ENCODE measurements around the gene SLC45A3.

Gene SLC45A3

GRCh38 chr1:205629751-205630150 is 50.6 kb downstream of the SLC45A3 start:
- no peaks in the 10 kb centered on the region for H3K36me3 ChIP-seq (ENCODE audit: control insufficient read depth, insufficient read depth, low read length)
- 93 to 95% methylated on average over 5 of the region's 6 CpGs for WGBS, 2 experiments
- H3K9me3 ChIP-seq (ENCODE audit: control insufficient read depth, low read length) = no peaks in the 10 kb centered on the region
- H3K27ac ChIP-seq (ENCODE audit: insufficient read depth, low read depth, low read length, poor library complexity, severe bottlenecking) = no peak overlapping the region
- peaks cover 3% of the 10 kb centered on the region for H3K4me1 ChIP-seq (ENCODE audit: control insufficient read depth, insufficient read depth, low read length)
- no peaks in the 10 kb centered on the region for H3K27me3 ChIP-seq (ENCODE audit: control insufficient read depth, insufficient read depth, low read length, poor library complexity, severe bottlenecking)
- H3K4me3 ChIP-seq (ENCODE audit: insufficient read depth, low read depth, low read length) = peak overlapping the region; percentile 67

DNA sequence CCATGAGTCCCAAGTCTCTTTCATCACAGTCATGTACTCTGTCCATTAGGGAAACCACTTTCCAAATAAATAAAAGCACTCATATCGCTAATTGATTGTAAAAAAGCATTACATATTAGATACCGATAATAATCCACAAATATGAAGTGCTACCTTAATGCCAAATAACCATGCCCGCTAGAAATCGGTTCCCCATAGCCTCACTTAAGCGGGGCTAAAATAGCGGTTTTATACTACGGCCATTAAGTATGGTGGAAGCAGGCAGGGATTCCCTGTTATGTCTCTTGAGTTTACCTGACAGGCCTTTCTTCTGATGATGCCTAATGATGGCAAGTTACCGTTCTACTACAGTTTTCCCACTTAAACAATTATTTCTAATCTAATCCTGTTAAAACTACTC is 52.4 kb downstream of the SLC45A3 start:
- no peaks in the 10 kb centered on the region for H3K27me3 ChIP-seq (ENCODE audit: control insufficient read depth, insufficient read depth, low read length, poor library complexity, severe bottlenecking)
- H3K36me3 ChIP-seq (ENCODE audit: control insufficient read depth, insufficient read depth, low read length) = no peaks in the 10 kb centered on the region
- no peak overlapping the region for H3K27ac ChIP-seq (ENCODE audit: insufficient read depth, low read depth, low read length, poor library complexity, severe bottlenecking)
- WGBS, 2 experiments = 95 to 96% methylated on average over 8 of the region's 8 CpGs
- no peak overlapping the region for H3K4me3 ChIP-seq (ENCODE audit: insufficient read depth, low read depth, low read length)
- no peaks in the 10 kb centered on the region for H3K9me3 ChIP-seq (ENCODE audit: control insufficient read depth, low read length)
- H3K4me1 ChIP-seq (ENCODE audit: control insufficient read depth, insufficient read depth, low read length) = peaks cover 3% of the 10 kb centered on the region

DNA sequence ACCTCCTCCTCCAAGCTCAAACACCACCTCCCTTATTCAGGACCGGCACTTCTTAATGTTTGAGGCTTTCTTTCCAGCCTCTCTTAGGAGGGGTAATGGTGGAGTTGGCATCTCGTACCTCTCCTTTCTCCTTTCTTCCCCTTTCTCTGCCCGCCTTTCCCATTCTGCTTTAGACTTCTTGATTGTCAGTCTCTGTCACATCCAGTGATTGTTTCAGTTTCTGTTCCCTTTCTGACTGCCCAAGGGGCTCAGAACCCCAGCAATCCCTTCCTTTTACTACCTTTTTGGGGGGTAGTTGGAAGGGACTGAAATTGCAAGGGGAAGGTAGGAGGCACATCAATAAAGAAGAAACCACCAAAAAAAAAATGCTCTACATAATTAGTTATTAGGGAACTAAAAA is 54.1 kb downstream of the SLC45A3 start:
- H3K27me3 ChIP-seq (ENCODE audit: control insufficient read depth, insufficient read depth, low read length, poor library complexity, severe bottlenecking) = no peaks in the 10 kb centered on the region
- H3K4me3 ChIP-seq (ENCODE audit: insufficient read depth, low read depth, low read length) = no peak overlapping the region
- H3K36me3 ChIP-seq (ENCODE audit: control insufficient read depth, insufficient read depth, low read length) = peaks cover 9% of the 10 kb centered on the region
- peaks cover 3% of the 10 kb centered on the region for H3K4me1 ChIP-seq (ENCODE audit: control insufficient read depth, insufficient read depth, low read length)
- H3K27ac ChIP-seq (ENCODE audit: insufficient read depth, low read depth, low read length, poor library complexity, severe bottlenecking) = no peak overlapping the region
- H3K9me3 ChIP-seq (ENCODE audit: control insufficient read depth, low read length) = no peaks in the 10 kb centered on the region
- WGBS, 2 experiments = 84 to 94% methylated on average over 3 of the region's 3 CpGs

GRCh38 chr1:205623646-205624045 is 56.7 kb downstream of the SLC45A3 start:
- Histone ChIP-seq H3K9me3 (ENCODE audit: control insufficient read depth, low read length) (no peaks in the 10 kb centered on the region), H3K27ac (ENCODE audit: insufficient read depth, low read depth, low read length, poor library complexity, severe bottlenecking) (no peak overlapping the region), H3K36me3 (ENCODE audit: control insufficient read depth, insufficient read depth, low read length) (peaks cover 29% of the 10 kb centered on the region), H3K4me3 (ENCODE audit: insufficient read depth, low read depth, low read length) (no peak overlapping the region), H3K27me3 (ENCODE audit: control insufficient read depth, insufficient read depth, low read length, poor library complexity, severe bottlenecking) (no peaks in the 10 kb centered on the region), H3K4me1 (ENCODE audit: control insufficient read depth, insufficient read depth, low read length) (no peaks in the 10 kb centered on the region)
- WGBS, 2 experiments = 92 to 96% methylated on average over 4 of the region's 4 CpGs

DNA sequence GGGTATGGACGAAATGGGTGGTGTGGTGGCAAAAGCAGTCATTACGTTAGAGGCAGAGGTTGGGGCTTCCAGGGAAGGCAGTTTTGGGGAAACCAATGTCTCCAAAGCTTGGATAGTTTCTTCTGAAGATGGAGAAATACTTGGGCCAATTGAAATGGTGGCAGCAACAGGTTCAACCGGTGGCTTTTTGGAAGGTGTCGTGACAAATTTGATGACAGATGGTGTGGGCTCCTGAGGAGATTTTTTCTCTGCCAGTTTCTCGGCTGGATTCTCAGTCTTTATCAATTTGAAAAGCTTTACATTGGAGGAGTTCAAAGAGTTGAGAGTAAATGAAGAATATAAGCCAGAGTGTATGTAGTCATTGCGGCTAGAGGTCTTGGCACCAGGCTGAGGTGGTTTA is 60.0 kb downstream of the SLC45A3 start:
- Histone ChIP-seq H3K36me3 (ENCODE audit: control insufficient read depth, insufficient read depth, low read length) (peaks cover 43% of the 10 kb centered on the region), H3K4me1 (ENCODE audit: control insufficient read depth, insufficient read depth, low read length) (no peaks in the 10 kb centered on the region), H3K27me3 (ENCODE audit: control insufficient read depth, insufficient read depth, low read length, poor library complexity, severe bottlenecking) (no peaks in the 10 kb centered on the region), H3K27ac (ENCODE audit: insufficient read depth, low read depth, low read length, poor library complexity, severe bottlenecking) (no peak overlapping the region), H3K4me3 (ENCODE audit: insufficient read depth, low read depth, low read length) (no peak overlapping the region), H3K9me3 (ENCODE audit: control insufficient read depth, low read length) (no peaks in the 10 kb centered on the region)
- 94 to 96% methylated on average over 6 of the region's 6 CpGs for WGBS, 2 experiments

- H3K36me3 ChIP-seq (ENCODE audit: control insufficient read depth, insufficient read depth, low read length) = peaks cover 44% of the 10 kb centered on the region
- H3K4me3 ChIP-seq (ENCODE audit: insufficient read depth, low read depth, low read length) = no peak overlapping the region
- no peaks in the 10 kb centered on the region for H3K4me1 ChIP-seq (ENCODE audit: control insufficient read depth, insufficient read depth, low read length)
- no peak overlapping the region for H3K27ac ChIP-seq (ENCODE audit: insufficient read depth, low read depth, low read length, poor library complexity, severe bottlenecking)
- no peaks in the 10 kb centered on the region for H3K9me3 ChIP-seq (ENCODE audit: control insufficient read depth, low read length)
- WGBS, 2 experiments = 80 to 100% methylated on average over 1 to 3 of the region's 3 CpGs
- no peaks in the 10 kb centered on the region for H3K27me3 ChIP-seq (ENCODE audit: control insufficient read depth, insufficient read depth, low read length, poor library complexity, severe bottlenecking)
Measured at GRCh38 chr1:205619376-205619775, 60.9 kb downstream of the SLC45A3 start.

DNA sequence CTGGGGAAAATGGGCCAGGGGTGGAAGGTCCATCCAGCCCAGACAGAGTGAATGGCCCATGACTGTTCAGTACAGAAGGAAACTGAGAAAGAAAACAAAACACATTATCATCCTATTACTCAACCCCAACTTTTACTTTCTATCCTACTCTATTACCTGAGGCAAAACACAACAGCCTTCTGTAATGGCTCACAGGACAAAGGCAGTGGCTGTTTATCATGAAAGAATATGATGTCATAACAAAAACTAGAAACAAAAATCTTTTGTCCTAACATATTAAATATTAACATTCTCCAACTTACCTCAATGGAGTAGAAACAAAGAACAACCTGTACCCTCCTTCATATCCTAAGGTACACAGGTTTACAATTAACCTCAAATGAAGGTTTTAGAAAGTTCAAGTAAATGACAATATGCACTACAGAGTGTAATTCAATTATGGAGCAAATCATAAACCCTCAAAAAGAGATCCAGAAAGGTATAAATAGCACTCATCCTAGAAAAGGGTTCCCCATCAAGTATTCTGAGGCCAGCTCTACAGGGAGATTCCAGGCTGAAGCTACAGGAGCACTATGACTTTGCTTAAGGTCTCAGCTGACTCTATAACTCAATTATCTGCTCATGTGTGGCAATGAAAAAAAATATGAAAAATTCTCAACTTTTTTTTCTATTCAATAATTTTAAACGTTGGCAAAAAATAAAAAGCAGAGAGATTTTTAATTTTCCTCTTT is 63.6 kb downstream of the SLC45A3 start:
- Histone ChIP-seq H3K4me3 (ENCODE audit: insufficient read depth, low read depth, low read length) (no peak overlapping the region), H3K27ac (ENCODE audit: insufficient read depth, low read depth, low read length, poor library complexity, severe bottlenecking) (no peak overlapping the region), H3K4me1 (ENCODE audit: control insufficient read depth, insufficient read depth, low read length) (no peaks in the 10 kb centered on the region), H3K27me3 (ENCODE audit: control insufficient read depth, insufficient read depth, low read length, poor library complexity, severe bottlenecking) (no peaks in the 10 kb centered on the region), H3K9me3 (ENCODE audit: control insufficient read depth, low read length) (no peaks in the 10 kb centered on the region), H3K36me3 (ENCODE audit: control insufficient read depth, insufficient read depth, low read length) (peaks cover 47% of the 10 kb centered on the region)
- WGBS, 2 experiments = 100% methylated on average over 1 of the region's 1 CpG; no CpG with 5 or more reads in 1 of the 2 experiments

DNA sequence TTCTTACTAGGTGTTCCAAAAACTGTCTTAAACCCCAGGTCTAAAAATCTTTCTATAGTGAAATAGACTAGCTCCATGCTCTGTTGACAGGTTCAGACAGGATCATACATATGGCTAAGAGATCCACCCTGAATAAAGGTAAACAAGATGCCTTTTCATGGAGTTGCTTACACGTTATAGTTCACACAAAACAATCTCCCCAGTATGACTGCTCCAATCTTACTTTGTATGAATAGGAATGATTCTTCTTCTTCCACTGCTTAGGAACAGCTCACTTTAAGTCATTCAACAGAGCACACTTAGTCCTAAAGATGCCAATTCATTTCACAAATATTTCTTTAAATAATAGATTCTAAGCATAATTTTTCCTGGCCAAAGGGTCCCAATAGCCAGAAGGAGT is 64.5 kb downstream of the SLC45A3 start:
- Histone ChIP-seq H3K27me3 (ENCODE audit: control insufficient read depth, insufficient read depth, low read length, poor library complexity, severe bottlenecking) (no peaks in the 10 kb centered on the region), H3K4me3 (ENCODE audit: insufficient read depth, low read depth, low read length) (no peak overlapping the region), H3K36me3 (ENCODE audit: control insufficient read depth, insufficient read depth, low read length) (peaks cover 46% of the 10 kb centered on the region), H3K27ac (ENCODE audit: insufficient read depth, low read depth, low read length, poor library complexity, severe bottlenecking) (no peak overlapping the region), H3K9me3 (ENCODE audit: control insufficient read depth, low read length) (no peaks in the 10 kb centered on the region), H3K4me1 (ENCODE audit: control insufficient read depth, insufficient read depth, low read length) (no peaks in the 10 kb centered on the region)
- 81 to 100% methylated on average over 1 of the region's 1 CpG for WGBS, 2 experiments

- 95 to 96% methylated on average over 2 of the region's 2 CpGs for WGBS, 2 experiments
- peaks cover 30% of the 10 kb centered on the region for H3K36me3 ChIP-seq (ENCODE audit: control insufficient read depth, insufficient read depth, low read length)
- no peaks in the 10 kb centered on the region for H3K27me3 ChIP-seq (ENCODE audit: control insufficient read depth, insufficient read depth, low read length, poor library complexity, severe bottlenecking)
- H3K4me3 ChIP-seq (ENCODE audit: insufficient read depth, low read depth, low read length) = no peak overlapping the region
- no peak overlapping the region for H3K27ac ChIP-seq (ENCODE audit: insufficient read depth, low read depth, low read length, poor library complexity, severe bottlenecking)
- H3K9me3 ChIP-seq (ENCODE audit: control insufficient read depth, low read length) = no peaks in the 10 kb centered on the region
- H3K4me1 ChIP-seq (ENCODE audit: control insufficient read depth, insufficient read depth, low read length) = no peaks in the 10 kb centered on the region
Measured at GRCh38 chr1:205613854-205614412, 66.4 kb downstream of the SLC45A3 start.

DNA sequence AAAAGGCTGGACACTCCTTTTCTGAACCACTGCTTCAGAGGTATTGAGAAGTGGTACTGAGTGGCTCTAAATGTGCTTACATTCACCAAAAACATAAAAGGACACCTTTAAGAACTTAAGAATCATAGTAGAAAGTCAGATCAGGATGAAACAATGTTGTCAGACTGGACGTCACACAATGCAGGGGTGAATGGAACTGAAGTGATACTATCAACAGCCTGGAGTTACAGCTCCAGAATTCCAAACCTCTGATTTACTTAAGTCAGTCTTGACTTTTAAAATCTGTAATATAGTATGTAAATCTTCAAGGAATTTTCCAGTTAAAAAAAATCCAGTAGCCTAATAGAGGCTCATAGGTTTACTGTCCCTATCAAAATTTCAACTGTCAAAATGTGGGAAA is 67.8 kb downstream of the SLC45A3 start:
- Histone ChIP-seq H3K27ac (ENCODE audit: insufficient read depth, low read depth, low read length, poor library complexity, severe bottlenecking) (no peak overlapping the region), H3K4me1 (ENCODE audit: control insufficient read depth, insufficient read depth, low read length) (no peaks in the 10 kb centered on the region), H3K27me3 (ENCODE audit: control insufficient read depth, insufficient read depth, low read length, poor library complexity, severe bottlenecking) (no peaks in the 10 kb centered on the region), H3K36me3 (ENCODE audit: control insufficient read depth, insufficient read depth, low read length) (peaks cover 25% of the 10 kb centered on the region), H3K4me3 (ENCODE audit: insufficient read depth, low read depth, low read length) (no peak overlapping the region), H3K9me3 (ENCODE audit: control insufficient read depth, low read length) (no peaks in the 10 kb centered on the region)
- WGBS, 2 experiments = 92 to 100% methylated on average over 1 of the region's 1 CpG

Measured in ectodermal cell (in vitro differentiated cells).